DMS114 treated with DMSO at 0.1 percent for 48 hours (cell line): Measurements from ENCODE around the gene IFIT1.
"Not testable (repeated sequence)": the region's sequence is repeated elsewhere in the genome, so short reads cannot be mapped to it uniquely, and the experiment has no call there.

Experiments
- DNase-seq: peaks from one replicate; lab custom pipeline; 2025; ENCODE audit not compliant: unreplicated experiment; lab: John Stamatoyannopoulos, UW

The IFIT1 gene

GRCh38 chr10:89391907-89392756, at the start of gene IFIT1:
Gene IFIT1 (plus strand): TSS chr10:89392623. CDS start chr10:89392713, 90 bp downstream.
- DNase-seq = peak; percentile 77

GRCh38 chr10:89343089-89343767, 49.2 kb upstream of the IFIT1 start:
- no peak for DNase-seq

GRCh38 chr10:89344156-89344555, 48.3 kb upstream of the IFIT1 start:
- DNase-seq = no peak

- DNase-seq = no peak
Observed at GRCh38 chr10:89345367-89346000, 46.9 kb upstream of the IFIT1 start.

- no peak for DNase-seq
Observed at GRCh38 chr10:89346405-89347254, 45.8 kb upstream of the IFIT1 start.

GRCh38 chr10:89347701-89348457, 44.5 kb upstream of the IFIT1 start:
- DNase-seq = no peak

- DNase-seq = no peak
Observed at GRCh38 chr10:89348481-89348880, 43.9 kb upstream of the IFIT1 start.

GRCh38 chr10:89348975-89349374, 43.4 kb upstream of the IFIT1 start:
- no peak for DNase-seq

- not testable (repeated sequence) for DNase-seq
Observed at GRCh38 chr10:89350631-89351315, 41.6 kb upstream of the IFIT1 start.

GRCh38 chr10:89351412-89351779, 41.0 kb upstream of the IFIT1 start:
- DNase-seq = no peak

- no peak for DNase-seq
Observed at GRCh38 chr10:89351780-89352597, 40.4 kb upstream of the IFIT1 start.

GRCh38 chr10:89352802-89353201, 39.6 kb upstream of the IFIT1 start:
- DNase-seq = no peak

GRCh38 chr10:89355394-89355931, 37.0 kb upstream of the IFIT1 start:
- no peak for DNase-seq

- no peak for DNase-seq
Observed at GRCh38 chr10:89357096-89357495, 35.3 kb upstream of the IFIT1 start.

- no peak for DNase-seq
Observed at GRCh38 chr10:89357975-89358374, 34.4 kb upstream of the IFIT1 start.

GRCh38 chr10:89360157-89360556, 32.3 kb upstream of the IFIT1 start:
- DNase-seq = no peak

- no peak for DNase-seq
Observed at GRCh38 chr10:89362929-89363328, 29.5 kb upstream of the IFIT1 start.

- no peak for DNase-seq
Observed at GRCh38 chr10:89363729-89364442, 28.5 kb upstream of the IFIT1 start.
